ENCODE data around the gene FAM162A.

FAM162A gene

GRCh38 chr3:122387709-122388108, 3.7 kb downstream of the FAM162A start:
- WGBS, 2 experiments (ENCODE audit: insufficient coverage in 2 of 2): 78 to 83% methylated on average over 2 of the region's 3 CpGs
- Histone ChIP-seq H3K4me1 (ENCODE audit: control insufficient read depth, insufficient read depth, low read length, poor library complexity, severe bottlenecking) (no peaks in the 10 kb centered on the region), H3K9me3 (ENCODE audit: control insufficient read depth, low read length) (no peaks in the 10 kb centered on the region), H3K27ac (ENCODE audit: low read depth, low read length, severe bottlenecking) (no peak overlapping the region), H3K36me3 (ENCODE audit: control insufficient read depth, insufficient read depth, low read length) (no peaks in the 10 kb centered on the region), H3K4me3 (ENCODE audit: extremely low read depth, insufficient read depth, low read length, poor library complexity, severe bottlenecking) (no peak overlapping the region)

GRCh38 chr3:122389197-122389596, 5.2 kb downstream of the FAM162A start:
- no peak overlapping the region for H3K4me3 ChIP-seq (ENCODE audit: extremely low read depth, insufficient read depth, low read length, poor library complexity, severe bottlenecking)
- peaks cover 12% of the 10 kb centered on the region for H3K4me1 ChIP-seq (ENCODE audit: control insufficient read depth, insufficient read depth, low read length, poor library complexity, severe bottlenecking)
- H3K27ac ChIP-seq (ENCODE audit: low read depth, low read length, severe bottlenecking): no peak overlapping the region
- H3K36me3 ChIP-seq (ENCODE audit: control insufficient read depth, insufficient read depth, low read length): no peaks in the 10 kb centered on the region
- H3K9me3 ChIP-seq (ENCODE audit: control insufficient read depth, low read length): no peaks in the 10 kb centered on the region

GRCh38 chr3:122389892-122390291, 5.9 kb downstream of the FAM162A start:
- Histone ChIP-seq H3K9me3 (ENCODE audit: control insufficient read depth, low read length) (no peaks in the 10 kb centered on the region), H3K4me3 (ENCODE audit: extremely low read depth, insufficient read depth, low read length, poor library complexity, severe bottlenecking) (no peak overlapping the region), H3K27ac (ENCODE audit: low read depth, low read length, severe bottlenecking) (no peak overlapping the region), H3K4me1 (ENCODE audit: control insufficient read depth, insufficient read depth, low read length, poor library complexity, severe bottlenecking) (peaks cover 16% of the 10 kb centered on the region), H3K36me3 (ENCODE audit: control insufficient read depth, insufficient read depth, low read length) (no peaks in the 10 kb centered on the region)
- 73 to 93% methylated on average over 3 of the region's 4 CpGs for WGBS, 2 experiments (ENCODE audit: insufficient coverage in 2 of 2)

DNA sequence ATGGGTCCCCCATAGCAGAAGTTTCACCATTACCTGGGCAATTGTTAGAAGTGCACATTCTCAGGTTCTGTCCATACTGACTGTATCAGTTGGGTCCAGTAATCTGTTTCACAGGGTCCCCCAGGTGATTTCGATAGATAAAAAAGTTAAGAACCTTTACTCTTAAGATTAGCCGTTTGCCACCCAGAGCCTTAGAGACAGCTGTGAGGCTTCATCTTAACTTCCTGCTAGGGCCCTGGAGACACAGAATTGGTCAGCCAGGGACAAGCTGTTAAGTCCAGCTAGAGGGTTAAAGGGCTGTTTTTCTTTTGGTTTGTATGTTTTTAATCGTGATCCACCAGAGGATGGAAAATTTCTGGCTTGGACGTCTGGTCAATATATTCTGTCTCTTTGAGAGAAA, 6.7 kb downstream of the FAM162A start:
- Histone ChIP-seq H3K4me1 (ENCODE audit: control insufficient read depth, insufficient read depth, low read length, poor library complexity, severe bottlenecking) (peaks cover 16% of the 10 kb centered on the region), H3K4me3 (ENCODE audit: extremely low read depth, insufficient read depth, low read length, poor library complexity, severe bottlenecking) (no peak overlapping the region), H3K9me3 (ENCODE audit: control insufficient read depth, low read length) (no peaks in the 10 kb centered on the region), H3K27ac (ENCODE audit: low read depth, low read length, severe bottlenecking) (no peak overlapping the region), H3K36me3 (ENCODE audit: control insufficient read depth, insufficient read depth, low read length) (no peaks in the 10 kb centered on the region)
- WGBS, 2 experiments (ENCODE audit: insufficient coverage in 2 of 2): 93% methylated on average over 2 to 3 of the region's 4 CpGs

- no peaks in the 10 kb centered on the region for H3K36me3 ChIP-seq (ENCODE audit: control insufficient read depth, insufficient read depth, low read length)
- H3K4me1 ChIP-seq (ENCODE audit: control insufficient read depth, insufficient read depth, low read length, poor library complexity, severe bottlenecking): peaks cover 16% of the 10 kb centered on the region
- no peaks in the 10 kb centered on the region for H3K9me3 ChIP-seq (ENCODE audit: control insufficient read depth, low read length)
- H3K4me3 ChIP-seq (ENCODE audit: extremely low read depth, insufficient read depth, low read length, poor library complexity, severe bottlenecking): no peak overlapping the region
- no peak overlapping the region for H3K27ac ChIP-seq (ENCODE audit: low read depth, low read length, severe bottlenecking)
- 100% methylated on average over 1 of the region's 2 CpGs for WGBS, 2 experiments (ENCODE audit: insufficient coverage in 2 of 2)
Observed at GRCh38 chr3:122391681-122392446, 7.9 kb downstream of the FAM162A start.

DNA sequence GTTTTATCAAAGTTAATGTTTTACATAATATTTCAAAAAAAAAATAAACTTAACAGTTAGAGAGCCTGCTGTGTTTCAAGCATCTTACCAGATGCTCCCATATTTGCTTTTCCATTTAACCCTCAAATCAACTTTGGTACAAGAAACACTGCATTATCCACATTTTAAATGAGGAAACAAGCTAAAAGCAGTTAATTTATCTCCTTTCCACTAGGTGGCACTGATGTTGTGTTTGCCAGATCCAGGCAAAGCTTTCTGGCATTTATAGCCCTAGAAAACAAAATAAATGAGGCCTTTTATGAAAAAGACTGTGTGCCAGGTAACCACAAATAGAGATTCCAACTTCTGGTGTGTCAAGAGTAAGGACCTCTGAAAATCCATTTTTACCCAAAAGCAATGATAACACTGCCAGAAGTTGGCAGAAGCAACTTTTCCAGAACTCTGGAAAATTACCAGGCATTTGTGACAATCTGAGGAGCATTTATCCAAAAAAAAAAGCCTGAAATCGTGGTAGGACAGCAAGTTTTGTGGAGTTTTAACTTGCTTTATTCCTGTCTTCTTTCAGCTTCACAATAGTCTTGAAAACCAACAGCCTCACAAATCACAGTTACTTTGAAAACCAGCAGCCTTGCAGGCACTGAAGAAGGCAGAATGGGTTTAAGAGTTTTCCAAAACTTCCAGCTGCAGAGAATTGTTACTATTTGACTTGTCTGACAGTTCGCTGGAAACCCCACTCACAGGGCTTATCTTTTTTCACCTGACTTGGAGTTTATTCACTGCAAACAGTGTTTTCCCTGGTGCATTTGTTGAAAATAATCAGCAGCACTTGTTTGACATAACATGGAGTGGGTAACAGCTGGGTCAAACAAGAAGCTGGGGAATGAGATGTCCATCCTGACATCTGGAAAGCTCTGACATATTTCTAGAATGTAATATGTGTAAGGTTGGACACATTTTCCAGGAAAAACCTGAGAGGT, 9.2 kb downstream of the FAM162A start:
- peak overlapping the region; percentile 26 for H3K27ac ChIP-seq (ENCODE audit: low read depth, low read length, severe bottlenecking)
- no peaks in the 10 kb centered on the region for H3K36me3 ChIP-seq (ENCODE audit: control insufficient read depth, insufficient read depth, low read length)
- peaks cover 16% of the 10 kb centered on the region for H3K4me1 ChIP-seq (ENCODE audit: control insufficient read depth, insufficient read depth, low read length, poor library complexity, severe bottlenecking)
- 71 to 88% methylated on average over 1 of the region's 2 CpGs for WGBS, 2 experiments (ENCODE audit: insufficient coverage in 2 of 2)
- no peak overlapping the region for H3K4me3 ChIP-seq (ENCODE audit: extremely low read depth, insufficient read depth, low read length, poor library complexity, severe bottlenecking)
- no peaks in the 10 kb centered on the region for H3K9me3 ChIP-seq (ENCODE audit: control insufficient read depth, low read length)

DNA sequence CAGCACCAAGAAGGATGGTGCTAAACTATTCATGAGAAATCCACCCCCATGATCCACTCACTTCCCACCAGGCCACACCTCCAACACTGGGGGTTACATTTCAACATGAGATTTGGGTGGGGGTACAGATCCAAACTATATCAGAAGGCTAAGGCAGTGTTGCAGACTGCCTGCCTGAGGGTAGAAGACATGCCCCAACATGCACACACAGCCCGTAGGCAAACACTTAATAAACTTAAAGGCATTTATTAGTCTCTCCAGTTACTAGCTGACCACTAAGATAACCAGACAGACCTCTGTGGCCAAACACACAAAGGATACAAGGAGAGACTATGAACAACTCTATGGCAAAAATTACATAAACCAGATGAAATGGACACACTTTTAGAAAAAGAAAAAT, 10.2 kb downstream of the FAM162A start:
- WGBS, 2 experiments (ENCODE audit: insufficient coverage in 2 of 2): 80 to 100% methylated on average over 1 of the region's 1 CpG
- H3K4me3 ChIP-seq (ENCODE audit: extremely low read depth, insufficient read depth, low read length, poor library complexity, severe bottlenecking): no peak overlapping the region
- no peaks in the 10 kb centered on the region for H3K36me3 ChIP-seq (ENCODE audit: control insufficient read depth, insufficient read depth, low read length)
- H3K27ac ChIP-seq (ENCODE audit: low read depth, low read length, severe bottlenecking): no peak overlapping the region
- peaks cover 16% of the 10 kb centered on the region for H3K4me1 ChIP-seq (ENCODE audit: control insufficient read depth, insufficient read depth, low read length, poor library complexity, severe bottlenecking)
- no peaks in the 10 kb centered on the region for H3K9me3 ChIP-seq (ENCODE audit: control insufficient read depth, low read length)

- Histone ChIP-seq H3K4me3 (ENCODE audit: extremely low read depth, insufficient read depth, low read length, poor library complexity, severe bottlenecking) (no peak overlapping the region), H3K36me3 (ENCODE audit: control insufficient read depth, insufficient read depth, low read length) (no peaks in the 10 kb centered on the region), H3K4me1 (ENCODE audit: control insufficient read depth, insufficient read depth, low read length, poor library complexity, severe bottlenecking) (peaks cover 16% of the 10 kb centered on the region), H3K27ac (ENCODE audit: low read depth, low read length, severe bottlenecking) (no peak overlapping the region), H3K9me3 (ENCODE audit: control insufficient read depth, low read length) (no peaks in the 10 kb centered on the region)
- no CpG with 5 or more reads among the region's 3 CpGs for WGBS, 2 experiments (ENCODE audit: insufficient coverage in 2 of 2)
Observed at GRCh38 chr3:122395582-122395981, 11.6 kb downstream of the FAM162A start.

DNA sequence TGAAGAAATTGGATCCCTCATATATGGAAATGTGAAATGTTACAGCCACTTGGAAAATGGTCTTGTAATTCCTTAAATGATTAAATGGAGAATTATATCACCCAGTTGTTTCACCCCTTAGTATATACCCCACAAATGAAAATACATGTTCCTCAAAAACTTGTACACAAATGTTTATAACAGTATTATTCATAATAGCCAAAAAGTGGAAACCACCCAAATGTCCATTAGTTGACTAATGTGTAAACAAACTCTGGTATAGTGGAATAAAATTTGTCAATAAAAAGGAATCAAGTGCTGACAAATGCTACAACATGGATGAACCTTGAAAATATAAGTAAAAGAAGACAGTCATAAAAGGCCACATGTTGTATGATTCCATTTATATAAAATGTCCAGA, 12.5 kb downstream of the FAM162A start:
- no peak overlapping the region for H3K27ac ChIP-seq (ENCODE audit: low read depth, low read length, severe bottlenecking)
- no peak overlapping the region for H3K4me3 ChIP-seq (ENCODE audit: extremely low read depth, insufficient read depth, low read length, poor library complexity, severe bottlenecking)
- no peaks in the 10 kb centered on the region for H3K36me3 ChIP-seq (ENCODE audit: control insufficient read depth, insufficient read depth, low read length)
- peaks cover 16% of the 10 kb centered on the region for H3K4me1 ChIP-seq (ENCODE audit: control insufficient read depth, insufficient read depth, low read length, poor library complexity, severe bottlenecking)
- H3K9me3 ChIP-seq (ENCODE audit: control insufficient read depth, low read length): no peaks in the 10 kb centered on the region

DNA sequence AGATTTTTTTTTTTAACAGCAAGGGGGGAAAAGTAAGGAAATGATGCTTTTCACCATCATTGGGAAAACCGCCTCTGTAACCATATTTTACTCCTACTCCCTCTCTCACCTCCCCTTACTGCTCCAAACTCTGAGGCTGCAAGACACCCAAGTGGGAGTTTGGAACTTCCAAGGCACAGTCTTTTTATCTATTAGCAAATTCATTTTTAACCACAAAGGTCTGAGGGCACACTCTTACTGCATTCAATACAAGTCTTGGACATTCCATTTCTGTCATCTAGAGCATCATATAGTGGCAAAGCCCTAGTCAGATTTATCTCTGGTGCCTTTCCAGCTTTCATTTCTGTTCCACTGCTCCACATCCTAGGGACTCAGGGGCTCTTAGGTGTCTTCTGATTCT, 13.2 kb downstream of the FAM162A start:
- H3K36me3 ChIP-seq (ENCODE audit: control insufficient read depth, insufficient read depth, low read length): no peaks in the 10 kb centered on the region
- peaks cover 16% of the 10 kb centered on the region for H3K4me1 ChIP-seq (ENCODE audit: control insufficient read depth, insufficient read depth, low read length, poor library complexity, severe bottlenecking)
- no peaks in the 10 kb centered on the region for H3K9me3 ChIP-seq (ENCODE audit: control insufficient read depth, low read length)
- H3K27ac ChIP-seq (ENCODE audit: low read depth, low read length, severe bottlenecking): no peak overlapping the region
- no peak overlapping the region for H3K4me3 ChIP-seq (ENCODE audit: extremely low read depth, insufficient read depth, low read length, poor library complexity, severe bottlenecking)
- WGBS, 2 experiments (ENCODE audit: insufficient coverage in 2 of 2): 100% methylated on average over 1 of the region's 1 CpG

- no peaks in the 10 kb centered on the region for H3K9me3 ChIP-seq (ENCODE audit: control insufficient read depth, low read length)
- no peak overlapping the region for H3K27ac ChIP-seq (ENCODE audit: low read depth, low read length, severe bottlenecking)
- 100% methylated on average over 1 of the region's 2 CpGs for WGBS, 2 experiments (ENCODE audit: insufficient coverage in 2 of 2)
- no peaks in the 10 kb centered on the region for H3K36me3 ChIP-seq (ENCODE audit: control insufficient read depth, insufficient read depth, low read length)
- H3K4me1 ChIP-seq (ENCODE audit: control insufficient read depth, insufficient read depth, low read length, poor library complexity, severe bottlenecking): peaks cover 15% of the 10 kb centered on the region
- H3K4me3 ChIP-seq (ENCODE audit: extremely low read depth, insufficient read depth, low read length, poor library complexity, severe bottlenecking): no peak overlapping the region
Observed at GRCh38 chr3:122398920-122399319, 14.9 kb downstream of the FAM162A start.

Data from mesodermal cell (in vitro differentiated cells).